ENCODE results near the gene PRDX2.
"Not testable (repeated sequence)": the region's sequence is repeated elsewhere in the genome, so short reads cannot be mapped to it uniquely, and the experiment has no call there.

Gene PRDX2

DNA sequence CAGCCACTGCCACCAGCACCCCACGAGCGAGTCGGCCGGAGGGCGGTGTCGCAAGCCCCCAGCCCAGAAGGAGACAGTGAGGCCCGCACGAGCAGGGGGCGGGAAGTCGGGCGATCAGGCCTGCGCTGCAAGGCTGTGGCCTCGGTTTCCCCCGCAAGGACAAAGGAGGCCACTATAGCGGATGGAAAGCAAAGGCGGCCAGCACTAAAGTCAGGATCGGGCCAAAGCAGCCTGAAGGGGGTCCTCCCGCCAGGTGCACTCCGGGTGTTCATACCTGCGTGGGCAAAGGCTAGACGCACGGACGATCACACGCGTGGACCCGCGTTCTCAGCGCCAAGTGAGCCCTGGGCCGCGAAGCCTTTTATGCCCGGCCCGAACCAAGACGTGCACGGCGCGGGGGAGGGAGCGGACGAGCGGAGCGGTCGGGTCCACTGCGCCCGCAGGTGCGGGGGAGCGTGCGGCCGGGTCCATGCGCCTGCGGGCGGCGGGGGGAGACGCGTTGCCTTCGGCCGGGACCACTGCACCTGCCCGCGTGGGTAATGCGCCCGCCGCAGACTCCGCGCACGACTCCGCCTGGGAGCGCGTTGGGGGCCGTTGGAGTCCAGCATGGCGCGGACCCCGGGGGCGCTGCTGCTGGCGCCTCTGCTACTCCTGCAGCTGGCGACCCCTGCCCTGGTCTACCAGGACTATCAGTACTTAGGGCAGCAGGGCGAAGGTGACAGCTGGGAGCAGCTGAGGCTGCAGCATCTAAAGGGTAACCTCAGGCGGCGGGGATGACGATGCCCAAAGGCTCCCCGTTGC, at the start of gene PRDX2, which contains the start of gene THSD8:
TSS of gene PRDX2 (minus strand) at position 335 of the 801 bp plus-strand sequence. CDS start 539 bp downstream, outside the sequence.
TSS of gene THSD8 (plus strand) at position 604 of the 801 bp plus-strand sequence. CDS start at position 607, 3 bp downstream.
- peak; percentile 34 for DNase-seq

DNA sequence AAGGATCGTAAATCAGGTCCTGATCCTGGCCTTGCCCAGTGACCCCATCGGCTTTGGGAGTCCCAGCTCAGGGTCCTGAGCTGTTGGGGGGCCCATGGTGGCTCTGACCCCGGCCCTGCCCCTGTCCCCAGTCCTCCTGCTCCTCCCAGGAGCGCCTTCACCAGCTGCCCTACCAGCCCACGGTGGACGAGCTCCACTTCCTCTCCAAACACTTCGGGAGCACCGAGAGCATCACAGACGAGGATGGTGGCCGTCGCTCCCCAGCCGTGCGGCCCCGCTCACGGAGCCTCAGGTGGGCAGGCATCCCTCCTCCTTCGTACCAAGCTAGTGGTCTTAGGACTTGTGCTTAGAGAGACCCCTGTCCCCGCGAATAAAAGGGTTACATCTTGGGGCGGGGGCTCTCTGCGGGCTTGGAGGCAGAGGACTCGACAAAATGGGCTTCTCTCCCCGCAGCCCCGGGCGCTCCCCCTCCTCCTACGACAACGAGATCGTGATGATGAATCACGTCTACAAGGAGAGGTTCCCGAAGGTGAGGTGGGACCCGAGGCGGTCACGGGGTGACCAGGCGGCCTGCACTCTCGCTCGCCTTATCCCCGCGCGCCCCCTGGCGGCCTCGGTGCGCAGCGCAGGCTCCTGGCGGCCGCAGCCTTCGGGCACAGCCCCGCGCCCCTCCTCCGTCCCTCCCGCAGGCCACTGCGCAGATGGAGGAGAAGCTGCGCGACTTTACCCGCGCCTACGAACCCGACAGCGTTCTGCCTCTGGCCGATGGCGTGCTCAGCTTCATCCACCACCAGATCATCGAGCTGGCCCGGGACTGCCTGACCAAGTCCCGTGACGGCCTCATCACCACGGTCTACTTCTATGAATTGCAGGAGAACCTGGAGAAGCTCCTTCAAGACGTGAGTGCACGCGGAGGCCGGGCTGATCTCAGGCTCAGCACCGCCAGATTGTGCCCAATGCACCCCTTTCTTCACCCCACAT, 45.8 kb upstream of the PRDX2 start:
- peak; percentile 60 for DNase-seq

GRCh38 chr19:12846613-12847012, 45.0 kb upstream of the PRDX2 start:
- DNase-seq = not testable (repeated sequence)

GRCh38 chr19:12843999-12844732, 42.6 kb upstream of the PRDX2 start:
- no peak for DNase-seq

GRCh38 chr19:12843328-12843727, 41.7 kb upstream of the PRDX2 start:
- DNase-seq = no peak

DNA sequence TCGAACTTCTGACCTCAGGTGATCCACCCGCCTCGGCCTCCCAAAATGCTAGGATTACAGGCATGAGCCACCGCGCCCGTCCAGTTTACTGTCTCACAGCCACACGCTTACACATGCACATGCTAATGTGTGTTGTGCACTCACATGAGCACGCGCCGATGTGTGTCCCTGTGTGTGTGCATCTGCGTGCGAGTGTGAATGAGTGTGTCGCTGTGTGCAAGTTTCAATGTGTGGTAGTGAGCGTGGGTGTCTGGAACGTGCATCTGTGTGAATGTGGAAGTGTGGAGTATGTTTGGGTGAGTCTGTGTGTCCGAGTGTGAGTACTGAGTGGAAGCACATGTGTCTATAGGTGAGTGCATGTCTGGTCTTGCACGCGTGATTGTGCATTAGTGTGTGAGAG, 40.9 kb upstream of the PRDX2 start:
- no peak for DNase-seq

DNA sequence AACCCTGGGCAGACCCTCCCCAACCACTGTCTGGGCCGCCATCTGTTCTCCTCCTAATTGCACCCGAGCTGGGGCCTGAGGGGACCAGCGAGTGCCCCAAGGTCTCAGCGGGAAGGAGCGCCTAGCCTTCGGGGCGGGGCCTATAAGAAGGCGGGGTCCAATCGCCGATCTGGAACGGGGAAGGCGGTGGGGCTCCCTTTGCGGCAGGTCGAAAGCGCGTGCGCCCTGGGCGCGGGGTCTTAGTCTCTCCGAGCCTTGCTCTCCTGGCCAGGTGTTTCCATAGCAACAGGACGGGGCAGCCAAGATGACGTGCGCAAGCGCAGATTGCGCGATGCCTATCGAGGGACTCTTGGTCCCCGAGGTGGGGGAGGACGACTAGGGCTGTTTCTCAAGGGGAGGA, 39.5 kb upstream of the PRDX2 start:
- peak; percentile 80 for DNase-seq

DNA sequence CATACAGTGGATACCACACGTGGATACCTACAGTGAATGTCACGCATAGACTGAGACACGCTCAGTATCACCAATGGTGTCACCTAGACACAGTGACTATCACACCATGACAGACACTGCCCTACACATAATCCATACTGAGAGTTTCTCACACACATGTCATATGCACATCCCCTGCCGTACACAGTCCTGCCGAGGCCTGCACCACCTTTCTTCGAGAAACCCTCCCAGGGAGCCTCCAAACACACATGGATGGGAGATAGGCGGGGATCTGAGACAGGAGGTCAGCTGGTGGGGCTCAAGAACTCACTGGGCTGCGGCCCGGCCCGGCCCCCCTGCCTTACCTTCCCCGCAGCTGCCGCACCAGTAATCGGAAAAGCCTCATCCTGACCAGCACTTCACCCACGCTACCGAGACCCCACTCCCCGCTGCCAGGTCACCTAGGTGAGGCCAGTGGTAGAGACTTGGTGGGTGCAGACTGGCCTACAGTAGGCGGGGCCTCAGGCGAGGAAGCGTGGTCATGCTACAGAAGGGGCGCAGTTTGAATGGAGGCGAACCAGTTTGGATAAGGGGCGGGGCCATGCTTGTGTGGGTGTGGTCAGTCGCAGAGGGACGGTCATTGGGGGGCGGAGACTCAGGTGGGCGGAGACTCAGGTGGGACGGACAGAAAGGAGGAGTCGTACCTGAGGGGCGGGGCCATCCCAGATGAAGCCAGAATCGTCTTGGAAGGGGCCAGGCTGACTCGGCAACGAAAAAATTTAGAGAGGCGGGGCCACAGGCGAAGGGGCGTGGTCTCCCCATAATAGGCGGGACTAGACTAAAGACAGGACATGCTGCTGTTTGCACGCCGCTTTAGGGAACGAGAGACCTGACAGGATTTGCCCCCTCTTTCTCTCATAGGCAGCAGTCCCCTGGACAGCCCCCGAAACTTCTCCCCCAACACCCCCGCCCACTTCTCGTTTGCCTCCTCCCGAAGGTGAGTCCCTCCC, 38.8 kb upstream of the PRDX2 start:
- peak; percentile 37 for DNase-seq

DNA sequence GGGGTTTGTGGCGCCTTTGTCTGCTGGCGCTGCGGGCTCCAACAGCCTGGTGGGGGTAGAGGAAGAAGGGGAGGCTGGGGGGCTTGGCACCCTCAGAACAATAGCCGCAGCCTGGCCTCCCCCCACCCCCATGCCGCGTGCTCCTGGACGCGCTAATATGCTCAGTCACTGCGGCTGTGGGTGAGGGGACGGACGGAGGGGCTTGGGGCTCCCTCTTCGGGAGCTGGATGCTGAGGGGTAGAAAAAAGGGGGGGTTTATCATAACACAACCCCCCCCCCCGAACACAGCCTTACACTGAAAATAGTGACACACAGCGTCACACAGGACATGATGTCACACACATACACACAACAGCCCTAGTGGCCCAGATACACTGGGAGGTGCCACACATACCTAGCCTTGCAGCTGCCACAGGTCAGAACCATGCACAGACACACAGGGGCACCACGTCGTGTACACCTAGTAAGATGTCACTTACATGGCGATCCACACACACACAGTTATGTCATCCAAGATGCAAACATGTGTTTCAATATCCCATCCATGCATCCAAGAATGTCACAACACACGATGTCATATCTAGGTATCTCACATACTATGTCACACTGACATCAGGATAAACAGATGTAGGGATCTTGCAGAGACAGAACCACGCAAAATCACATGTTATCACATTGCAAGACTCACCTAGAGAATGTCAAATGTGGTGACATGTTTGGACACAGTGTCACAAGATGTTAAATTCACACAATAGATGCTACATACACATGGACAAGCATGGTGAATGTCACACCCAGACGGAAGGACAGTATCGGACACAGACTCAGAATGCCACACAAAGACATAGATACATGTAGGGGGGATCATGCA, 37.5 kb upstream of the PRDX2 start:
- no peak for DNase-seq

DNA sequence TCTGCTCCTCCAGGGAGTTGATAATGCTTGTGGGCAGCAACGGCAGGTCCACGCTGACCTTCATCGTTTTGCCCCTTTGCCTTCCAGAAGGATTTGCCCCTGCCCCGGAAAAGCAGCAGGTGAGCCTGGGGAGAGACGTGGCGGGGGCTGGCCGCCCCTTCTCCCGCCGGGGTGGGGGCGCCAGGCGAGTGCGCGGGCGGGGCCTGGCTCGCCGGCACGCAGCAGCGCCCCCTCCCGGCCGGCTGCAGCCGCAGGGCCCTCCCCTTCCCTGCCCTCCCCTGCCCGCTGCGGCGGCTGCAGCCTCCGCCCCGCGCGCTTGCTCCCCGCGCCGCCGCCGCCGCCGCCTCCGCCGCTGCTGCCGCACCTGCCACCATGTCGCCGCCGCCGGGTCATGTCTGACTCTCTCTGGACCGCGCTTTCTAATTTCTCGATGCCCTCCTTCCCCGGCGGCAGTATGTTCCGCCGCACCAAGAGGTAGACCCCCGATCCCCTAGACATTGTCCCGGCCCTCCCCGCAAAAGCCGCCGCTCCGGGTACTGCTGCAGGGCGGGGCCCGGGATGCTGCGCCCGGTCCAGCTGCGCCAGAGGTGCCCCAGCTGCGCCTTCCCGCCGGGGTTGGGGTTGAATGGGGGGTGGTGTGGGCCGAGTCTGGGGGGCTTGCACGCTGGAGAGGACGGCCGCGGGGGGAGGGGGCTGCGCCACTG, 36.7 kb upstream of the PRDX2 start, which contains the start of gene MAST1:
TSS of gene MAST1 (plus strand) at position 334 of the 704 bp plus-strand sequence. CDS start at position 392, 58 bp downstream.
- peak; percentile 10 for DNase-seq

- DNase-seq = no peak
Measured at GRCh38 chr19:12837225-12837624, 35.6 kb upstream of the PRDX2 start.

DNA sequence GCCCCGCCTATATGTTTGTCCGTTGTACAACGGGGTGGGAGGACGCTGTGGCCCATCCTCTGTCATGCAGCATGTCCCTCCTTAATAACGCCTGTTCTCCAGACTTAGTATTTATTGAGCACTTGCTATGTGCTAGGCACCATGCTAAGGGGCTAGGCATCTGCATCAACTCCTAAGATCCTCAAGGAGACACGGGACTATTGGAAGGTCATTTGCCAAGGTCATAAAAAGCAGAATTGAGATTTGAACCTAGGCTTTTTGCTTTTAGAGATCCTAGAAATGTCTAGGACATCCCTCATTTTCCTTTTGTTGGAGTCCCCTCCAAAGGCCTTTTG, 34.9 kb upstream of the PRDX2 start:
- DNase-seq = no peak

DNA sequence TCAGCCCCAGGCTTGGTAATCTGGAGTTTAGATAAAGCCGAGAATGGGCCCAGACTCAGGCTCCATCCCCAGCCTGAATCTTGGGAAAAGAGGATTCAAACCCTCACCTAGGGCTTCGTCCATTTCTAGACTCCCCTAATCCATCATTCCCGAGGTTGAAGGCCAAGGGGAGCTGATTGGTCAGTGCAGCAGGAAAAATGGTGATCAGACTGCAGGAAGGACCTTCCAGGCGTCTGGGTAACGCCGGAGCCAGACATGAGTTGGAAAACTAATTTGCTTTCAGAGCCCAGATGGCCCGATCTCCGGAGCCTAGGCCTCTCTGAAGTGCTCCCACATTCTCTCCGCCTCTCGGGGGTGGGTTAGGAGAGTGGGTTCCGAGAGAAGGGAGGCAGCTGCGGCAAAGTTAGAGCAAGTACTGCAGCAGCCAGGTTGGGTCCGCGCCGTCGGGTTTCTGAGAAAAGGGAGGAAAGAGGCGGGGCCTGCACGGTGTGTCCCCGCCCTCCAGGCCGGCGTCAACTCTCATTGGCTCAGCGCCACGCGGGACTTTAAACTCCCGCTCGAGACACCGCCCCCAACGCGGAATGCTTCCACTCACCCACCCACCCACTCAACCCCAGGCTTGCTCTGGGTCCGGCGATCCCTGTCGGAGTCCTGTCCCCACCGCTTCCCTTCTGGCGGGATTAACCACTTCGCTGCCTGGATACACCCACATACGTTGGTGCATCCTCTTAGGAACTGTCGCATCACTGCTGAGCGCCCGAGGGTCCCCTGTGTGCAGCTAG, 33.6 kb upstream of the PRDX2 start:
- DNase-seq = peak; percentile 41

DNA sequence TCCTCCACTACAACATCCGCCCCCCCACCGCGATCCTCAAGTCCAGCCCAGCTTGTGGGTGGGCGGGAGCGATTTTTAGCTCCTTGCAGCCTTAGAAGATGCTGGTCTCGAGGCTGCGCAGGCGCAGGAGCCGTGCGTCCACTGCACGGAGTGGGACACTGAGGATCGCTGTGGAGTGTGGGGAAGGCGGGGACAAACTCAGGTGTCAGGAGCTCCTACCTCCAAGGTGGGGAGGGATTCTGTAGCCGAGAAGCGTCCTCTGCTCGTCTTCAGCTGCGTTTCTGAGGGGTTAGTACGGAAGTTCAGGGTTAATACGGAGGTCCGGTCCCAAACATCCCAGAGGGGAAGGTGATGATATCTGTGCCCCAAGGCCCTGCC, 33.0 kb upstream of the PRDX2 start, which contains the start of gene RTBDN:
TSS of gene RTBDN (minus strand) at position 14 of the 378 bp plus-strand sequence. CDS start 4,600 bp downstream, outside the sequence.
- no peak for DNase-seq

- DNase-seq = peak; percentile 37
Measured at GRCh38 chr19:12833738-12834565, 32.4 kb upstream of the PRDX2 start.

GRCh38 chr19:12833418-12833737, 31.8 kb upstream of the PRDX2 start:
- no peak for DNase-seq

DNA sequence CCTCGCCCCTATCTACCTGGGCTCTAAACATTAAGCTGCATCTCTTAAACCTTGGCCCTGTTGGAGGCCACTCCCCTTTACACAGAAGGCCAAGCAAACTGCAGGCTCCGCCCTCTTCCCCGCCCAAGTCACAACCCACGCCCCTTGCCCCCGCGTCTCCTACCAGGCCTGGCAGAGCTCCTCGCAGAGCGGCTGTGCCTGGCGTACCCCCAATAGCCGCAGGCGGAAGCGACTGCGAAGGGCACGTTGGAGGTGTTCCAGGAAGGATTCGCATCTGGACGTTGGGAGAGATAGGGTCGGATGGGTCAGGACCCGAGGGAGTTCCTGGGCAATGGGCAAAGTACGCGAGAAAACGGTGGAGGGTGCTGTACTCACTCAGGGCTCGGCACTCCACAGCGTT, 26.9 kb upstream of the PRDX2 start:
- peak; percentile 5 for DNase-seq

Data from NCI-H2227 treated with DMSO at 0.1 percent for 48 hours (cell line).